NCI-H2196 treated with DMSO at 0.1 percent for 48 hours (cell line): Measurements from ENCODE around the gene KLB.
"Not testable (repeated sequence)": the region's sequence is repeated elsewhere in the genome, so short reads cannot be mapped to it uniquely, and the experiment has no call there.

ENCODE experiments used
- DNase-seq: peaks from one replicate; lab custom pipeline; 2025; ENCODE audit not compliant: unreplicated experiment; lab: John Stamatoyannopoulos, UW

KLB gene

GRCh38 chr4:39425297-39425696, 18.6 kb downstream of the KLB start:
- not testable (repeated sequence) for DNase-seq

GRCh38 chr4:39426728-39427127, 20.0 kb downstream of the KLB start:
- DNase-seq = no peak

- no peak for DNase-seq
Measured at GRCh38 chr4:39427520-39428114, 20.9 kb downstream of the KLB start.

- DNase-seq = no peak
Measured at GRCh38 chr4:39429476-39430334, 23.0 kb downstream of the KLB start.

GRCh38 chr4:39433878-39434492, 27.3 kb downstream of the KLB start:
- DNase-seq = no peak

- no peak for DNase-seq
Measured at GRCh38 chr4:39435659-39436563, 29.2 kb downstream of the KLB start.

GRCh38 chr4:39441593-39441992, 34.9 kb downstream of the KLB start:
- DNase-seq = no peak

- DNase-seq = no peak
Measured at GRCh38 chr4:39442998-39443397, 36.3 kb downstream of the KLB start.

- no peak for DNase-seq
Measured at GRCh38 chr4:39446483-39446841, 39.7 kb downstream of the KLB start.

- no peak for DNase-seq
Measured at GRCh38 chr4:39446842-39447573, 40.3 kb downstream of the KLB start.

- DNase-seq = no peak
Measured at GRCh38 chr4:39450618-39451017, 43.9 kb downstream of the KLB start.

GRCh38 chr4:39451423-39452023, 44.8 kb downstream of the KLB start:
- no peak for DNase-seq

- DNase-seq = no peak
Measured at GRCh38 chr4:39452153-39452859, 45.6 kb downstream of the KLB start.

GRCh38 chr4:39452860-39453587, 46.3 kb downstream of the KLB start:
- no peak for DNase-seq

- DNase-seq = no peak
Measured at GRCh38 chr4:39453738-39454137, 47.0 kb downstream of the KLB start.

- no peak for DNase-seq
Measured at GRCh38 chr4:39455486-39455885, 48.8 kb downstream of the KLB start.

- no peak for DNase-seq
Measured at GRCh38 chr4:39456946-39457763, 50.4 kb downstream of the KLB start.

GRCh38 chr4:39458161-39458504, 51.4 kb downstream of the KLB start:
- DNase-seq = not testable (repeated sequence)
